Dedifferentiated amniotic fluid mesenchymal stem cell (primary cell): ENCODE measurements around the gene PSMC1.
"Not testable (repeated sequence)": the region's sequence is repeated elsewhere in the genome, so short reads cannot be mapped to it uniquely, and the experiment has no call there.

Experiments
- DNase-seq: peaks from one replicate; pipeline ENCODE4 v3.0.0-alpha.2; 2016; ENCODE audit errors: extremely low spot score

Gene PSMC1

DNA sequence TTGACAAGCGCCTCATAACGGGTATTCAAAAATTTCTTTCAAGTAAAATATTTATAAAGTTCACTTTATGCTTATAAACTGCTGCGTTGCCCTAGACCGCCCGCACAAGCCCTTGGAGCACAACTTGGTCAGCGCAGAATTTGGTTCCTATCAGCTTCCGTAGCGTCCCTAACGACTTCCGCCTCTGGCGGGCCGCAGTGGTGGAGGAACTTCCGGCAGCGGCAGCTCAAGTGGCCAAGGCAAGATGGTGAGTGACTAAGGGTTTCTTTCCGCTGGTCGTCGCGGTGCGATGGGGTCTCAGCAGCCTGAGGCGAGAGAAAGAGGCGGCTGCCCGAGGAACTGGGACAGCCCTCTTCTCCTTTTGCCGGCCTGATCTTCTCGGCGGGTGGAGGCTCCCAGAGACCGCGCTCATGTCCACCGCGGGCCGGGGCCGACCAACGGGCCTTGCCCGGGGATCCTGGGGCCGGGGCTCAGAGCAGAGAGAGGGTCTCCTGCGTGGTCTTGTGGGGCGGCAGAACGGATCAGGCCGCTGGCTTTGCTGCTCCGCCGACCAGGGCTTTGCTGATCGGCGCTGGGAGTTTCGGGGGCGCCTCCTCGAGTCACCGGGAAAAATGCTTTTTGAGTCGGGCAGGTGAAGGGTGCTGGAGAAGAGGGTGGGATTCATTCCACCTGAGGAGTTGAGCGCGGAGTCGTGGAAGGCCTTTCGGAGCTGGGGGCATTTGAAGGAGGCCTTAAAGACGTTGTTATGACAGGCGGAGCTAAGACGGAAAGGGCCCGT, at the start of gene PSMC1:
Gene PSMC1 (plus strand): TSS at position 200 of the 778 bp plus-strand sequence. CDS start 45 bp downstream, at position 245.
- peak; percentile 96 for DNase-seq

DNA sequence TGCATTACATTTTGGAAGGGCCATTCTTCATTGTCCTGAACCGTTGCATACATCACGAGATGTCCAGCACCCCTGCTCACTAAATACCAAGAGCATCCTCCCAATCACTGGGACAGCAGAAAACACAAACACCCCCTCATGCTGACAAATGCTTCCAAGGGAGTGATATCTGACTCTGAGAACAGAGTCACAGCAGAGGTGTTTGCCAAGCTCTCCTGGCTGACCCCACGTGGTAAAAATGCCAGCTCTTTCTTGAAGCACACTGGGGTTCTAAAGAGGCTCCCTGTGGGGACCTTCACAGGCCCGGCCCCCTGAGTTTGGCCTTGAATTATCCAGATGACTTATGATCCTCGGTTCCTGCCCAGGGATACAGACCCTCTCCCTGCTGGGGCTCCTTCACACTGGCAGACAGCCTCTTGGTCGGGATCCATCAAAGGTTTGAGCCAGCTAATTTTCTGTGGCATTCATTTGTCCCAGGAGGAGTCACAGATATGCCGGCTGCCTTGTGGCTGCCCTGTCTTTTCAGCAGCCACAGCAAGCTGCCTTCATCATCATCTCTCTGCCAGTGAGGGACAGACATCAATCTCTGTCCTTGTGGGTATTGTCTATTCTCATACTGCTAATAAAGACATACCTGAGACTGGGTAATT, 43.1 kb upstream of the PSMC1 start:
- DNase-seq, result no peak

DNA sequence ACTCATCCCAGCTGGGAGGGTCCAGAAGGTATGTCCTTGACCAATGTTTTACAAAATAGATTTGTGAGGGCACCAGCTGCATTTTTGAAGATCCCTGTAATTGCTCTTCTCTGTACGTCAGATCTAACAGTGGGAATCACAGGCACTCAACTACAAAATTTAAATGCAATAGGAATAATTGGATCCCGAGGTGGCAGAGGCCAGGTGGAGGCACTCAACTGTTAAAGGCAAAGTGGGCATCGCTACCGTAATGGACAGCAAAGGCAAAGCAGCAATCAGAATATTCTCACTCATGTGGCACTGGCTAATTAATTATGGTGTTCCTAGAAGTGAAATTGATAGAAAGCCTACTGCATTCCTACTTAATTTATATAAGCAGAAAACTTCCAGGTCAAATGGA, 27.9 kb upstream of the PSMC1 start:
- no peak for DNase-seq

DNA sequence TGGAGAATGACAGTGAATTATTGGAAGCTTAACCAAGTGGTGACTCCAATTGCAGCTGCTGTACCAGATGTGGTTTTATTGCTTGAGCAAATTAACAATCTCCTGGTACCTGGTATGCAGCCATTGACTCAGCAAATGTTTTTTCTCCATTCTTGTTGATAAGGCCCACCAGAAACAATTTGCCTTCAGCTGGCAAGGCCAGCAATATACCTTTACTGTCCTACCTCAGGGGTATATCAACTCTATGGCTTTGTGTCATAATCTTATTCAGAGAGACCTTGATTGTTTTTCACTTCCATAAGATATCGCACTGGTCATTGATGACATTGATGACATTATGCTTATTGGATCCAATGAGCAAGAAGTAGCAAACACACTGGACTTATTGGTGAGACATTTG, 26.4 kb upstream of the PSMC1 start:
- not testable (repeated sequence) for DNase-seq

DNA sequence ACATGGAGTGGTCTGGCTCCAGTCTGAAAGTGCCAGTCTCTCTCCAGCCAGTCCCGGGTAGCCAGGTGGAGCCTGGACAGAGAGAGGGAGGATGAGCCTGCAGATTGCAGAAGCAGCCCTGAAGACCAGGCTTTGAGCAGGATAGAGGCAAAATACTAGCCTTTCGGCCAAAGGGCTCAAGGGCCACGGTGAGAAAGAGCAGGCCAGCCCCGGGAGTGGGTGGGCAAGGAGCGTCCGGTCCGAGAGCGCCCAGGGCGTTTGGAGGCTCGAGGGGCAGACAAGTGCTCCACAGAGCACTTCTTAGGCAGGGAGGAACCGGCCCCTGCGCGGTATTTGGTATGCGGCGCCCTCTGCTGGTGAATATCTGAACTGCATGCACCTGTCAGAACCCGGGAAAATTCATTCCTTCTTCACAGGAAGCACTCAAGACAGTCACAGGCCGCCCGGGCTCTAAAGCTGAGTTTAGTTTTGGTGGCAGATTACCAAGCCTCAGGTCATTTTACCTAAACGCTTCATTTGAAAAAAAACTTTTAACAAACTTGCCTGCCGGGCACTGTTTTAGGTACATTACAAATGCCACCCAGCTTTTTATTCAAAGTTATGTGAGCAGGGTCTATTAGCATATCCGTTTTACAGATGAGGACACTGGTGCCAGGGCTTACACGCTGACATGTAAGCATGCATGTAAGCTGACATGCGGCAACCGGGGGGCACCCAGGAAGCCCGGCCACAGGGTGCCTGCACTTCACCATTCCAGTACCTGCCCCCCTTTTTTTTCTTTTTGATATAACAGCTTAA, 21.0 kb upstream of the PSMC1 start:
- no peak for DNase-seq

DNA sequence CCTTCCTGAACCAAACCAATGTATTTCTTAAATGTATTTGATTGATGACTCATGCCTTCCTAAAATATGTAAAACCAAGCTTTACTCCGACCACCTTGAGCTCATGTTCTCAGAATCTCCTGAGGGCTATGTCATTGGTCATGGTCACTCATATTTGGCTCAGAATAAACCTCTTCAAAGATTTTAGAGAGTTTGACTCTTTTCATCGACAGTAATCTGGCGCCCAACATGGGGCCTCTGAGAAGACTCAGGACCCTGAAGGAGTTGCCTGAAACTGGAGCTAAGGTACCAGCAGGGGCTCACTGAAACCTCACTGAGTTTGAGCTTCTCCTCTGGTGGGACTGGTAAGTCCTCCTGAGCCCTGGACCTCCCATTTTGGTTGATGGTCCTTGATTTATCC, 17.2 kb upstream of the PSMC1 start:
- no peak for DNase-seq

DNA sequence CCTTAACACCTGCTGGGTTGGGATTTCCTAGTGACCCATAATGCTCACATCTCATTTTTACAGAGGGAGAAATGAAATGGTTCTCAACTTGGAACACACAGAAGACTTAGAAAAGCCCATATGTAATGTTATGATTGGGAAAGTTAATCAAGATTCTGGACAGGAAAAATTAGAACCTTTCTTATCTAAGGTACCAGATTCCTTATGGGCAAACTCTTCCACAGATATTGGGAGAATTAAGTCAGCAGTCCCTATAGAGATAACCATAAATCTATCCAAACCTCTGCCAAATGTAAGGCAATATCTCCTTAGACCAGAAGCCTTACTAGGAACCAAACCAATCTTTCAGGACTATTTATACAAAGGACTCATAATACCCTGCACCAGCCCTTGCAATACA, 13.9 kb upstream of the PSMC1 start:
- DNase-seq, result no peak

DNA sequence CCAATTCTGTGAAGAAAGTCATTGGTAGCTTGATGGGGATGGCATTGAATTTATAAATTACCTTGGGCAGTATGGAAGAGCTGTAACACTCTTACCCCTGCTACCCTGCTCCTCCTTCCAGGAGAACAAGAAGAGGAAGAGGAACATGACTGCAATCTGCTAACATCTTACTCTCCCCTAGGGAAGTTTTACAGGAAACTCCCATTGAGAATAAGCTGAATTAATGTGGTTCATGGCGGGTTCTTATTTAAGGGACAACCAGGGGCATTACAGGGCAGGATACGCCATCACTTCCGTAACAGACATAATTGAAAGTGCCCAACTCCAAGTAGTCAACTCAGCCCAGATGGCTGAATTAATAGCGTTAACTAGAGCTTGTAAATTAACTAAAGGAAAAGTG, 9.4 kb upstream of the PSMC1 start:
- DNase-seq, result no peak

DNA sequence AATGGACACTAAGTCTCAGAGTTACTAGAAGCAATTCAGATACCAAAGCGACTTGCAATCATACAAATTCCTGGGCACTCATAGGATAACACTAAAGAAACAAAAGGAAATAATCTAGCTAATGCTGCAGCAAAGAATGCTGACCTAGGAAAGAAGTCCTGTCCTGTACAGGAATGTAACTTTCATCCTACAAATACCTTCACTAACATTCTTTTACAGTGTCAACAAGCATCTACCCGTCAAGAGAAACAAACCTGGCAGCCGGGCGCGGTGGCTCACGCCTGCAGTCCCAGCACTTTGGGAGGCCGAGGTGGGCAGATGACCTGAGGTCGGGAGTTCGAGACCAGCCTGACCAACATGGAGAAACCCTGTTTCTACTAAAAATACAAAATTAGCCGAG, 8.9 kb upstream of the PSMC1 start:
- DNase-seq, result not testable (repeated sequence)

DNA sequence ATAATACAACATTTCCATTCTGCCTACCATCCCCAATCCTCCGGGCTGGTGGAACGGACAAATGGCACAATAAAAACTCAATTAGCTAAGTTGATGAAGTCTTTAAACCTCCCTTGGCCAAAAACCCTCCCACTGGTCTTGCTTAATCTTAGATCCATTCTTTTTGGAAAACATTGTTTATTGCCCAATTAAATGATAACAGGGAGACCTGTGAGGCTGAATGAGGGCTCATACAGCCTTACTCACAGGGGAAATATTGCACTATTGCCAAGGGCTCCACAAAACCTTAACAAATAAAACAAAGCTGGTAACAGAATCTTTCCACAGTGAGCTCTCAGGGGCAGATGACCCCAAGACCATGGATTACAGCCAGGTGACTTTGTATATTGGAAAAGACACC, 7.8 kb upstream of the PSMC1 start:
- no peak for DNase-seq

DNA sequence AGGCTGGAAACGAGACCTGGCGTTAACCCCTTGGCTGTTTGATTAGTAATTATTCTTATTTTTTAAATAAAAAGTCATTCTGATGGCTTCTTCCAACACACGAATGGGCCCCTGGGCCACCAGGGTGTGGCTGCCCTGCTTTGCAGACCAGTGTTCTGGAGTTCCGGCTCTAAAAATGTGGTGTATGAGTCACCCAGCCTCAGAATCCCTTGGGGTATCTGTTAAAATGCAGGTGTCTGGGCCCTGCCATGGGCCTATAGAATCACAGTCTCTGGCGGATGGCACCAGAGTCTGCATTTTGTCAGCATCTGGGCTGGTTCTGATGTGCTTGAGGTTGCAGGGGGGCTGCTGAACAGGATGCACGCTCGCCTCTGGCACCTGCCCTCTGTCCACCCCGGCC, 2.5 kb upstream of the PSMC1 start:
- DNase-seq, result no peak

DNA sequence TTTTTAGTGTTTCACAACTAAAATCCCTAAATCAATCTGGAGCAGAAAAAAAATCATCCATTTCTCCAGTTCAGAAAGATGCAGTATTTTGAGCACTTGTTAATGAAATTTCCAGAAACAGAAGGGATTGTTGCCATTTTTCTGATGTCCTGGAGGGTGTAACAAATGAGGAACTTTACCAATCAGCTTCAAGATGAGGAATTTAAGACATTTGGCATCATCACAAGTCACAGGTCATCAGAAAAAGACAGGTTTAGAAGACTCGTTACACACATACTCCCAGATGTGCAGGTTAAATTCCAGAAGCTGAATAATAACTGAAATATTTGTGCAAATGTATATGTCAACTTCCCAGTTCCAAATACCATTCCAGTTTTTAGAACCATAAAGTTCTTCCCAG, 482 bp upstream of the PSMC1 start:
- no peak for DNase-seq

DNA sequence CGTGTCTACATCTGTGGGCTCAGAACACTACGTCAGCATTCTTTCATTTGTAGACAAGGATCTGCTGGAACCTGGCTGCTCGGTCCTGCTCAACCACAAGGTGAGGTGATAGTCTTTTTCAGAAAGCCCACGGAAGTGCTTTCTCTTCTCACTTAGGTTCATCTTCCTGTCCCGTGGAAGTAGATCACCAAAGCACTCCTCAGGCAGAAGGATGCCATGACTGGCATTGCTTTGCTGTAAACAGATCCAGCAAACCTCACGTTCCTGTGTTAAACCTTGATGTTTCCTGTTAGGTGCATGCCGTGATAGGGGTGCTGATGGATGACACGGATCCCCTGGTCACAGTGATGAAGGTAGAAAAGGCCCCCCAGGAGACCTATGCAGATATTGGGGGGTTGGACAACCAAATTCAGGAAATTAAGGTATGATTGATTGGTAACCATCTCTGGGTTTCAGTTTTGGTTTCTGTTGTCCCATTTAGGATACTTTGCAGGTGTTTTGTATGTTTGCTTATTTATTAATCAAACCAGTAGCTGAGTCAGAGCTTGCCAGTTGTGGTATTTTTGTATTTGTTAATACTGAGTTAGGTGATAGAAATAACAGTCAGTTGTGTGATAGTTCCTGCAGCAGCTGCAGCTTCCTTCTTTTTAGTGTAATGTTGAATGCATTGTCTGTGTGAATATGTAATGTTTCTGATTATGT, 7.5 kb downstream of the PSMC1 start:
- DNase-seq, result no peak

DNA sequence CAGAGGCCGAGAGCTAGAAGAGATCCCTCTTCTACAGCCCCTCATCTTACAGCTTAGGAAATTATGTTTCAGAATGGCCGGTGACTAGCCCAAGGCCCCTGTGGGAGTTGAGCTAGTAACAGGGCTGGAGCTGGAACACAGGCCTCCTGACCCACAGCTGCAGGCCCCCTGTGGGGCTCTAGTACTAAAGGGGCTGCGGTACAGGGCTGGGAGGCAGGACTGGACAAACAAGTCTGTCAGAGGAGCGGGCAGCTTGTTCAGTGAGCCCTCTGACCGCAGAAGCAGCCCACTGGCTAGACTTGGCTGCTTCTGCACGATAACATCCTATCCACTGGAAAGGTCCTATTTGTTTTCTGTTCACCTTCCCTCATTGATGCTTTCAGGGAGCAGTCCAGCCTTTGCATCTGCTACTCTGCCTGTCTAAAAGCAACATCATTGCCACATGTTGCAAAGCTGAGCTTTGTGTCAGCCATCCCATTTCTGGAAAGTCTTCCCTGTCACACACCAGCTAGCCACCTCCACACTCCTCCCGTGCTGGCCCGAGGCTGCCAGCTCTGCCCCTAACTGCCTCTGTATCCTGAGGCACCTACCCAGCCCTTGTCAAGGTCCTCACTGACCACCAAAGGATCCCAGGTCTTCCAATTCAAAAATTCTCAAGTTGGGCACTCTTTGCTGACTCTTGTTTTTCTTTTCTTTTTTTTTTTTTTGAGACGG, 10.2 kb downstream of the PSMC1 start:
- DNase-seq, result no peak

DNA sequence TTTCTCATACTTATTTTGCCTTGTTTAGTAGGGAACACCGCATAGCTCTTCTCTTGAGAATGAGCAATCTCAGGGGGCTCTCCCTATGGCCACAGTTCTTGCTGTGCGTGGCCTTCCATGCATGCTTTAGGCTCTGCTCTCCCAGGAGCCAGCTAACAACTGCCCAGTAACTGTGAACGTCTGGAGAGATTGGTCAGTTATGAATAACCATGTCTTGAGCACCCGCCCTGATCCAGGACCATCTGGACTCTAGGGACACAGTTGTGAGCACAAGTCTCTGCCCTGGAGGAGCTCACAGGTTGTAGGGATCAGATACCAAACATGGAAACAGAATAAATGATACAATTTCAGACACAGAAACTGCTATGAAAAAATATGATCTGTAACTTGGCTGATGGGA, 12.1 kb downstream of the PSMC1 start:
- DNase-seq, result no peak

DNA sequence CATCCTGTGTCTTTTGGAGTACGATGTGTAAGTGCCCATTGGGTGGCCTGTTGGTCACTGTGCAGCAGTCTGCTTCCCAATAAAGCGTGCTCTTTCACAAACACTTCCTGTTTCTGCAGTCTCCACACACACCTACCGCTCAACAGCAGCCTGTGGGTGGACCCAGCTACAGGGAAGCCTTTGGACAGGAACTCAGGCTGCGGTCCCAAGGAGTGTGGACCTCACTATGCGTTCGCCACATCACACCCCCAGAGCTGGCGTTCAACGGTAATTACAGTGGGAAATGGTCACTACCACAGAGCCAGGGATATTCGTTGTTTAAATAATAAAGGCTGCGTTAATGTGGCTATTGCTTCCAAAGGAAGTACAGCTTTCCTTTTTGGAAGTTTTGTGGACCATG, 16.2 kb downstream of the PSMC1 start:
- DNase-seq, result no peak

DNA sequence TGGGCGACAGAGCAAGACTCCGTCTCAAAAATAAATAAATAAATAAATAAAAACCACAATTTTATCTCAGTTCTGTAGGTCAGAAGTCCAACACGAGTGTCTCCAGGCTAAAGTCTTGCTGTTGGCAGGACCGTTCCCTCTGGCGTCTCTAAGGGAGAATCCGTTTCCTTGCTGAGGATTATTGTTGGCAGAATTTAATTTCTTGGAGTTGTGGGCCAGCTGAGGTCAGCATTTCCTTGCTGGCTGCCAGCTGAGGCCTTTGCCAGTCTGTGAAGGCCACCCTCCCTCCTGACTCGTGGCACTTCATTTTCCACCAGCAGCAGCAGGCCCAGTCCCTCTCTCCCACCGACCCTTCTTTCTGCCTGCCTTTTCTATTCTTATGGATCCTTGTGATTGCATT, 17.2 kb downstream of the PSMC1 start:
- DNase-seq, result no peak

DNA sequence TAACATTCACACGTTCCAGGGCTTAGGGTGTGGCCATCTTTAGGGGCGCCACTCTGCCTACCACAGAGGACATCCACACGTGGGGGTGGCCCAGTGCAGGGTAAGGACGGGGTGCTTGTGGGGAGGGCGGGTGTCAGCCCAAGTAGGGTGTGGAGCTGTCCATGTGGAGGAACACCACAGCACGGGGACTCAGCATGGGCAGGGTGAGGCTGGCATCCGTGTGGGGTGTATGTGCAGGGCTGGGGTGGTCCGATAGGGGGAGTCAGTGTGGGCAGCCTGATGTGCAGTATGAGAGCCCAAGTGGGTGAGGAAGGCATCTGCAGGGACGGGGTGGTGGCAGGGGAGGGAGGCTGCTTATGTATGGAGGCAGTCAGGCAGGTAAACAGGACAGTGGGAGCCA, 17.7 kb downstream of the PSMC1 start:
- DNase-seq, result no peak

DNA sequence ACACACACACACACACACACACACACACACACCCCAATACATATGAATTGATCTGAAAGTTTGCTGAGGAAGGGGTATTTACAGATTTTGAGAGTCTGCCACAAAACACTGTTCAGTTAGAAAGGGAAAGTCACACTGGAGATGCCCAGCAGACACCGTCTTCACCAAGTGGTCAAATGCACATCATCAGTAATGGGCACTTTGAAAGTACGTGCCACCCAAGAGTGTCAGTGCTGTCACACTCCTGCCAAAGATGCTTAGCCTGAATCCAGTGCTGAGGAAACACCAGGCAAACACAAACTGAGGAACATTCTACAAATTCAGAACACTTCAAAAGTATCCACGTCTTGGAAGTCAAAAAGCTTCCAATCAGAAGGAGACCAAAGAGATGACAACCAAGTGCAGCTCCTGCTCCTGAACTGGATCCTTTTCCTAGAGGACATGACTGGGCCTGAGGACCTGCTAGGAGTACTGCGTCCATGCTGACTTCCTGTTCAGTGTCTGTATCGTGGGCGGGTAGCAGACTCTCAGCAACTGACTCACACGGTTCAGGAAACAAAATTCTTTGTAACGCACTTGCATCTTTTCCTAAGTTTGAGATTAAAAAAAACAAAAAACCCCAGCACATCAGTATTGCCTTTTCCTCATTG, 18.6 kb downstream of the PSMC1 start:
- no peak for DNase-seq

DNA sequence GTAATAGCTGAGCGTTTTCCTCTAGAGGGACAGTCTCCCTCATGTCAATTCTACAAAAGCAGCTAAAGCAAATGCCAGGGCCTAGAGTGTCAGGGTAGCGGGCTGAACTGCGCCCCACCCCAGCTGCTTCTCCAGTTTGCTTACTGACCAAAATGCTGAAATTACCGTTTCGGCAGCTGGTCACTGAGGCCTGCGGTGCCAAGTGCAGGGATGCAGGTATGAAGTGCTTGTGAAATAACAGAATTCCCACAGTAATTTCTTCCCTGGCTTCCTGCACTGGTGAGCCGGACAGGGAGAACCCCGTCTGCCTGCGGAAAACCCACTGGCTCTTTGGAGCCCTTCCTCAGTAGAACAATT, 19.1 kb downstream of the PSMC1 start:
- no peak for DNase-seq

DNA sequence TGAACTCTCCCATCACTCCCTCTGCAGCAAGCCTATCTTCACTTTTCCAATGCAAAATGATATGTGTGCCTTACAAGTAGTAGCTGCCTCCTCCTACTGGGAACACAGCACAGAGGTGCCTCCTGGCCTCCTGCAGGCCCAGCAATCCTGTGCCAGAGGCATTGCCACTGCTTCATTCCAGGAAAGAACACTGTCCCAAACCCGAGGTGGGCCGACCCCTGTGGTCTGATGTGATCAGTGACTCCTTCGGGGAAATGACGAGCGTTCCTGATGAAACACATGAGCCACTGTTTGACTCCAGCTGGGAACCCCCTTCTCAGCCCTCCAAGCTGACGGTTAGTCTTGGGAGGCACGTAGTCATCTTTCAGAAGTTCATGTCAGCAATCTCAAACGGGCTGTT, 19.5 kb downstream of the PSMC1 start:
- DNase-seq, result no peak
